K562 treated with DMSO at 1 percent for 24 hours (cell line): Measurements from ENCODE around the gene OVCH2. TPM values are rescaled to one million over a fixed set of nuclear protein-coding genes. Genes with fewer than 3 reads are reported as not detected.

ENCODE experiments used
- total RNA-seq: library from RNA; unstranded; fragments of 300-600 nt; gene quantifications from 2 replicates; pipeline ENCODE4 v1.2.3, GENCODE V29; 2022; ENCODE audit warnings: low read depth; ENCODE audit not compliant: insufficient read depth

The OVCH2 gene, protein sequence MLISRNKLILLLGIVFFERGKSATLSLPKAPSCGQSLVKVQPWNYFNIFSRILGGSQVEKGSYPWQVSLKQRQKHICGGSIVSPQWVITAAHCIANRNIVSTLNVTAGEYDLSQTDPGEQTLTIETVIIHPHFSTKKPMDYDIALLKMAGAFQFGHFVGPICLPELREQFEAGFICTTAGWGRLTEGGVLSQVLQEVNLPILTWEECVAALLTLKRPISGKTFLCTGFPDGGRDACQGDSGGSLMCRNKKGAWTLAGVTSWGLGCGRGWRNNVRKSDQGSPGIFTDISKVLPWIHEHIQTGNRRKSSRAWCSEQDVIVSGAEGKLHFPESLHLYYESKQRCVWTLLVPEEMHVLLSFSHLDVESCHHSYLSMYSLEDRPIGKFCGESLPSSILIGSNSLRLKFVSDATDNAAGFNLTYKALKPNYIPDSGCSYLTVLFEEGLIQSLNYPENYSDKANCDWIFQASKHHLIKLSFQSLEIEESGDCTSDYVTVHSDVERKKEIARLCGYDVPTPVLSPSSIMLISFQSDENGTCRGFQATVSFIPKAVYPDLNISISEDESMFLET
- total RNA-seq: not detected in 2 replicates

GRCh38 chr11:7706377-7706776, at the start of gene OVCH2:
Gene OVCH2, minus strand, starts transcription at chr11:7706477. Its CDS starts 83 bp downstream, at chr11:7706394.

GRCh38 chr11:7672960-7673723, 33.1 kb downstream of the OVCH2 start, which contains the start of gene CYB5R2:
Gene CYB5R2, minus strand, starts transcription at chr11:7673500. Its CDS starts 675 bp downstream, at chr11:7672825.

Other genes with a start within 250 kb of the OVCH2 start
- gene OLFML1, start 221.0 kb downstream of the OVCH2 start, total RNA-seq: not detected in 2 replicates
- gene PPFIBP2, start 192.5 kb downstream of the OVCH2 start, total RNA-seq: 2.2 and 3.5 TPM in 2 replicates
- gene CYB5R2, start 33.0 kb downstream of the OVCH2 start, total RNA-seq: 7.8 and 8.6 TPM in 2 replicates
- not detected in 2 replicates for gene OR5P2, start 90.5 kb upstream of the OVCH2 start, total RNA-seq
- not detected in 2 replicates for gene OR5P3, start 124.4 kb upstream of the OVCH2 start, total RNA-seq
- not detected in 2 replicates for gene OR10A6, start 224.8 kb upstream of the OVCH2 start, total RNA-seq
- gene OR10A3, start 235.2 kb upstream of the OVCH2 start, total RNA-seq: not detected in 2 replicates